Measurements from ENCODE around the gene LRRC1.

GRCh38 chr6:53944543-53944942 lies 149.7 kb downstream of the LRRC1 start:
- TF ChIP-seq CTCF (optimal IDR thresholded peaks at IDR 0.05 in 1 of 3, IDR thresholded peaks at IDR 0.05 in 1 of 3, conservative IDR thresholded peaks at IDR 0.05 in 1 of 3; ENCODE audit: extremely low read depth in 1 of 3, insufficient read depth in 2 of 3, low read length in 3 of 3), result no peak
- TF ChIP-seq EZH2 (IDR thresholded peaks at IDR 0.05; ENCODE audit: low read length), result no peak

Measured in keratinocyte (primary cell).